Peyer's patch (tissue), 4 donors: ENCODE data around the gene KDM1A.

Experiments
- CTCF ChIP-seq, 6 experiments: fragments of 450-650 bp in 4 of 6; fragments of 200-600 bp in 2 of 6; sonication (generic) in 1 of 6; IDR thresholded peaks; one replicate each; pipeline ENCODE4 v1.5.1; 2017 to 2019; ENCODE audit warnings: antibody characterized with exemption in 6 of 6, mild to moderate bottlenecking in 3 of 6, moderate library complexity in 1 of 6
- POLR2A ChIP-seq, 2 donors: fragments of 450-650 bp; IDR thresholded peaks; one replicate each; pipeline ENCODE4 v1.5.1; 2017; ENCODE audit warnings: antibody characterized with exemption in 2 of 2, mild to moderate bottlenecking in 2 of 2, moderate library complexity in 2 of 2

- TF ChIP-seq POLR2A (IDR thresholded peaks at IDR 0.05) (no peak), CTCF (IDR thresholded peaks at IDR 0.05) (no peak)
Measured at GRCh38 chr1:23102289-23102688, 83.0 kb downstream of the KDM1A start.
